NCI-H345 treated with DMSO at 0.1 percent for 48 hours (cell line): ENCODE results near the gene SCN9A.
"Not testable (repeated sequence)": the region's sequence is repeated elsewhere in the genome, so short reads cannot be mapped to it uniquely, and the experiment has no call there.

Experiments used
- DNase-seq: peaks from one replicate; lab custom pipeline; 2025; ENCODE audit not compliant: unreplicated experiment; lab: John Stamatoyannopoulos, UW

The SCN9A gene

DNA sequence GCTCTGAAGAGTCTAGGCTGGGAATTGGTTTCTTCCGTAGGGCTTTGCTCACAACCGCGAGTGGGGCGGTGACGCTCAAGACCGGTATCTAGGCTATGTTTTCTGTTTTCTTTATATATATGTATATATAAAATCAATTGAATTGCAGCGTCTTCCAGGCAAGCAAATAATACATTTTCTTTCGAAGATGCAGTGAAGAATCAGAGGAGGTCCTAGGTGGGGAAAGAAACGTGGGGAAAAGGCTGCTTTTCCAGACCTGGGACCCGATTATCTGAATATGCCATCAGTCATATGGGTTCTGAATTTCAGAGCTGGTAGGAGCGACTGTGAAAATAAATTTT is 714 bp upstream of the SCN9A start:
- no peak for DNase-seq

DNA sequence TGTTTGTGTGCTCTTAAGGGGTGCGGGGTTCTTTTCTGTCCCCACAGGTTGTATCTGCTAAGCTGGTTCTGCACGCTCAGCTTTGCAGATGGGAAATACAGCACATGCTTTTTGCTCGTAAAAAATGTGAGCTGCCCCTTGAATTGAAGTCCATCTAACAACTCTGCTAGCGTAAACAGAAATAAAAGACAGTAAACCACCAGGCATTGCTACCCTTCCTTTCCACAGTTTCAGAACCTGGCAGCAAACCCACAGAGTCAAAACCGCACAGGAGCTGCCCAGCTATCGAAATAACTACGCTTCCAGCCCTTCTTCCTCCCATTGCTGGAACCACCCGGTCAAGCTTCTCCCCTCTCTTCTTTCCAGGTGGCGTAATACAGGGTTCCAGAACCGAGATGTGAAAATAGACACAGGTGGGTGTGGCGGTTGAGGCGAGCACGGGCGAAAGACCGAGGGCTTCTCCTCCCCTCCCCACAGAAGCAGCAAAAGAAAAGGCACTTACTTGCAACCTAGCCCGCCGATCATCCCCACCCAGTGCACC is 479 bp downstream of the SCN9A start:
- DNase-seq: no peak

DNA sequence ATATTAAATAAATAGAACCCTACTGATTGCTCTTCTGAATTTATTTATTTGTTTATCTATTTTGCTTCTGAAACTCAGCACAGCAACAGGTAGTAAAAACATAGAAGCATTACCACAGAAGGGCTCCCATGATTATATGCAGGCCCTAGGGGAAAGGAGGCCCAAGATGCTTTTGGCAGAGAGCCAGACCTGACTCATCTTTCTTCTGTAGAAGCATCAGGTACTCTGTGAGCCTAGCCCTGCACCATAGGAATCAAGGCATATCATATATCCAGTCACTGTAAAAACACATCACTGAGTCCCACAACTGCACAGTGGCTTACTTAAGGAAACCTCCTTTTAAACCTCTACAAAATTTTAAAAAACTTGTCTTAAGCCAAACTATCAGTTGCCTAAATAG is 1.8 kb downstream of the SCN9A start:
- peak; percentile 87 for DNase-seq

DNA sequence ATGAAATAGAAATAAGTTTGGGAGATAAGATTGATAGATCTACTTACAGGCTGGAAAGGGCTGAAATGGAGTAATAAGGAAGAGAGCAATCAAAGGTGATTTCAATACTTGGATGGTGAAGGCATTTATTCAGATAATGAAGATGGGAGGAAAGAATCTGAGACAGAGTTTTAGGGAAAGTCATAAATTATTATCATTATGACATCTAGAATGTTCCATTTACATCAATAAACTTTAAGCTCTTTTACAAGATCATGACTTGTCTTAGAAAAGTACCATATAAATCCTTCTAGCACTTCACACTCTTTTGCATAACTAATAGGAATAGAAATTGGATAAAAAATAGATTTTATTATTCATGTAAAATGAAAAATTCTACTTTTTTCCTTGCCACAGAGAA is 2.2 kb downstream of the SCN9A start:
- no peak for DNase-seq

DNA sequence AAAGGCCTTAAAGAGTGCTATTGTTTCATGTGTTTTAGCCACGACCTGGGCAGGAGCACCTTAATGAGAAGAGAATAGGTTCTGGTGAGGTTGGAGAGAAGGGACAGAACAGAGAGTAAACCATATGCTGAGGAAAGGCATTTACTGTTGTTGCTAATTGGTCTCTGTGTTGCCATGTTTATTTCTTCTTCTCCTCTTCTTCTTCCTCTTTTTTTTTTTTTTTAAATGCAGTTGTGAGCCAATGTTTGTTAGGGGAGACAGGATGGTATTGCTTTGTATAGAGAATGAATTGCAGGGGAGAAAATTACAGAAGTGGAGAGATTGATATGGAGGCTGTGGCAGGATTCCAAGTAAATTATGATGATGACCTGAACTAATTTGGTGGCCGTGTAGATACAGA is 2.6 kb downstream of the SCN9A start:
- DNase-seq: no peak

DNA sequence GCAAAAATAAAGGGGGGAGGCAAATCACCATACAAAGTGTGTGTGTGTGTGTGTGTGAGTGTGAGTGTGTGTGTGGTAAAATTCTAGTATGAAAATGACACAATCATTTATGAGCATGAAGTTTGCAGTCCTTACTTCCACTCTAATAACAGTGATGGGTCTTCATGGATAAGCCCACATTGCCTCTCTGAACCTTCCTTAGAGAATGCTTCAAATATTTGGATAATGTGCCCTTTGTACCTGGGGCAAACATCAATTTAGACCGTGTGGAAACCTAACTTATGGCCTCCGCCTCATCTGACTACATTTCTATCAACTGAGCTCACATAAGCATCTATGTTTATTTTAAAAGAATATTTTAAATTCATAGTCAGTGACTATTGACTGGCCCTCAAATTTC is 3.7 kb downstream of the SCN9A start:
- no peak for DNase-seq

DNA sequence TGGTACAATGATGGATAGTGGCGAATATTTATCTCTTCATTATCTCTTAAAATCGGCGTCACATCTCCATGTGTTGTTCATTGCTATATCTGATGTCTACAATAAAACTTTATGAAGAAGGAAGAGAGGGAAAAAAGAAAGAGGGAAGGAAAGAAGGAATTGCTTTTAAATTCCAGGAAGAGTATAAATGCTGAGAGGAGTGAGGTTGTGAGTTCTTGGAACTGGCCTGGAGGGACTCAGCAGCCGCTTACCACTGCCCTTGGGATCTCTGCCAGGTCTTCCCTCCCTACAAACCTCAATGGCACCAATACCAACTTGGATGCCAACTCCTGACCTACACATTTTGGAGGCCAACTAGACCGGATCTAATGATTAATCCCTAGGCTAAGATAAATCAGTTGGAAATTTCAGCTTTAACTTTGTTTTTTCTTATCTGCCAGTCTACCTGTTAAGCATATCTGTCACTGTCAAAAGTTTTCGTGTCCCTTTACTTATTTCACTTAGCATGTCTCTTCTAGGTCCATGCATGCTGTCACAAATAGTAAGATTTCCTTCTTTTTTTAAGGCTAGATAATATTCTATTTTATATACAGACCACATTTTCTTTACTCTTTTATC is 9.8 kb downstream of the SCN9A start:
- DNase-seq: no peak

DNA sequence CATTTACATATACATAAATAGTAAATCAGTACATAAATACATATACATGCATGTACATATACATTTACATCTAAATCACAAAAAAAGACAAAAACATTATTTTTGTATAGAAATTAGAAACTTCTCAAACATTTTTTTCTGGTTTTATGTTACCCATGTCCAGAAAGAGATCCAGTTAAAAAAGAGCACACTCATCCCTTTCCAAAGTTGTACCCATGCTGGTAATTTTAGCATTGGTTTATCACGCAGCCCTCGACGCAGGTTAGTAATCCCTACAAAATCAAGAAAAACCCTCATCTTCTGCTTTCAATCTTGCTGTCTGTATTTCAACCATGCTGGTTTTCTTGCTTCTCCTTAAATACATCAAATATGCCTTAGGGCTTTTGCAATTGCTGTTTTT is 10.5 kb downstream of the SCN9A start:
- DNase-seq: no peak

DNA sequence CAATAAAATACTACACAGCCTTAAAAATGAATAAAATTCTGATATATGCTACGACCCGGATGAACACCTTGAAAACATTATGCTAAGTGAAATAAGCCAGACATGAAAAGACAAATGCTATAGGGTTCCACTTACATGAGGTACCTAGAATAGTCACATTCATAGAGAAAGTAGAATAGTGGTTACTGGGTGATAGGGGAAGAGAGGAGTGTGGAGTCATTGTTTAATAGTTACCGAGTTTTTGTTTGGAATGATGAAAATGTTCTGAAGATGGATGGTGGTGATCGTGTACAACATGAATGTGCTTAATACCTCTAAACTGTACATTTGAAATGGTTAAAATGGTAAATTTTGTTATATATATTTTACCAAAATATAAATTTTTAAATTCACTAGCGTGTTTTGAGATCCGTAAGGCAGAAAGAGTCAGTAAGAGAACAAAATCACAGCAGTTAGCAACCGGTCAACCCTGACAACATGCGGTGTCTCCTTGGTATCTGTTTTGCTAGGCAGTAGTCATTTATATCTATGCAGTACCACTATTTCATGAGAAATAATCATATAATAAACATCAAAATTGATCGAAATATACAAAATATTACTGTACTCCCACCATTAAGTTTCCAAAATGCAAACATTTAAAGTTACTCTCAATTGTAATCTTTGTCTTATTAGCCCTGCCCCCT is 11.1 kb downstream of the SCN9A start:
- no peak for DNase-seq

DNA sequence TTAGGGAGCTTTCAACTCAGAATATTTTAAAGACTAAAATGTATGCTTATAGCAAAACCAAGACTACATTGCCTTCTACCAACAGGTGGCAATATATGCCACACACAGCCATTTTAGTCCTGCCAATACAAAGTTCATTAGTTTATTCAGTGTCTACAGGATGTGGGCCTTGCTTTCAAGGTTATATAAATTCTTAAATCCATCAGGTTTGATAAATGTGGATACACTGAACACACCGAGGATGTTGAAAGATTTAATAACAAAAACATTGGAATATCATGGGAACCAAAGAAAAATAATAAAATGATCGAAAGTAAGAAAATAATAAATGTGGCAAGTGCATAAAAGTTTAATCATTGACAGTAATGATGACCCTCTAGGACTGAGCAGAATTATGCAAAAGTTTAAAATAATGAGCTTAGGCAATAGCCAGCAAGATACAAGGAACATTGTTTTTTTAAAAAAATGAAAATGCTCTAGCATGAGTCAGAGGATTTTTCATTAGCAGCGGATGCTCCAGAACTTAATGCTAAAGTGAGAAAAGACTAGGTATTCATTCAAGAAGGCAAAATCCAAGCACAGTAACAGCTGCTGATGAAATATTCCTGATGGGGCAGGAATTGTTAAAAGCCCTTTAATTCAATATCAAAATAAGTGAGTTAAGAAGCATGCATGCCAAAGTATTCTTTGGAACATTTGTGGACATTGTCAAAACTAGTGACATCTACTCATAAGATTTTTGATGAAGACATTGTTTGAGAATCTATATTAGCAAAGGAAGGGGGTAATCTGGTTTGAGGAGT is 14.2 kb downstream of the SCN9A start:
- peak; percentile 10 for DNase-seq

DNA sequence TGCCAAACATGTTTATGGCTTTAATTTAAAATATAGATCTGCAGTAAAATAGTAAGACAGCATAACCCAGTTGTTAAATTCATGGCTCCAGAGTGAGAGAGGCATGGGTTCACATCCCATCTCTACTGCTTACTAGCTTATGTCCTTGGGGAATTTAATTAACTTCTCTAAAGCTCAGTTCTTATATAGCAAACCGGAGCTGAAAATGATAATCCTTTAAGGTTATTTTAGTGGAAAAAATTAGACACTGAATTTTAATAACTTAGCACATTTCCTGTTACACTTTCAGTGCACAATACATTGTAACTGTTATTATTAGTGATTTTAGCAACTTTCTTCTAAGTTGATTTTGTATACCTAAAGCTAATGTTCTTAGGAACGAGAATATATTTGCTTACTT is 14.8 kb downstream of the SCN9A start:
- DNase-seq: no peak

DNA sequence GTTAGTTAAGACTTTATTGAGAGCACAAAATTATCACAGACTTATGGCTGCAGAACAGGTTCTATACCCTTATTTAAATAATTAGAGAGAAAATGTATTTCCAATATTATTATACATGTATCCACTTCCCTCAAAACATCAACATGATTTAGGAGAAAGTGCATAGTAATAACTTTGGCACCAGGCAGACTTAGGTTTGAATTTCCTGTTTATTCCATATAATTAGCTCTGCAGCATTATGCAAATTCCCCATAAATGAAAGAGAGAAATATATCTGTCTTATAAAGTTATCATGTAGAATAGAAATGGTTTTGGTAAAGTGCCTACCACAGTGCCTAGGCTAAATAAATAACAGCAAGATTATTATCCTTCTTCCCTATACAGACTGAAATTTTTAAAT is 15.3 kb downstream of the SCN9A start:
- DNase-seq: no peak

DNA sequence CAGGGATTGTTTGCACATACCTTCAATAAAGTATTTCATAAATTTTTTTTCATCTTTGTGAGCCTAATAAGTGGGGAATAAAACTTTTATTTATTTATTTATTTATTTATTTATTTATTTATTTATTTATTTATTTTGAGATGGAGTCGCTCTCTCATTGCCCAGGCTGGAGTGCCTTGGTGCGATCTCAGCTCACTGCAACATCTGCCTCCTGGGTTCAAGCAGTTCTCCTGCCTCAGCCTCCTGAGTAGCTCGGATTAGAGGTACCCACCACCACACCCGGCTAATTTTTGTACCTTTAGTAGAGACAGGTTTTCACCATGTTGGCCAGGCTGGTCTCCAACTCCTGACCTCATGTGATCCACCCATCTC is 17.8 kb downstream of the SCN9A start:
- not testable (repeated sequence) for DNase-seq

DNA sequence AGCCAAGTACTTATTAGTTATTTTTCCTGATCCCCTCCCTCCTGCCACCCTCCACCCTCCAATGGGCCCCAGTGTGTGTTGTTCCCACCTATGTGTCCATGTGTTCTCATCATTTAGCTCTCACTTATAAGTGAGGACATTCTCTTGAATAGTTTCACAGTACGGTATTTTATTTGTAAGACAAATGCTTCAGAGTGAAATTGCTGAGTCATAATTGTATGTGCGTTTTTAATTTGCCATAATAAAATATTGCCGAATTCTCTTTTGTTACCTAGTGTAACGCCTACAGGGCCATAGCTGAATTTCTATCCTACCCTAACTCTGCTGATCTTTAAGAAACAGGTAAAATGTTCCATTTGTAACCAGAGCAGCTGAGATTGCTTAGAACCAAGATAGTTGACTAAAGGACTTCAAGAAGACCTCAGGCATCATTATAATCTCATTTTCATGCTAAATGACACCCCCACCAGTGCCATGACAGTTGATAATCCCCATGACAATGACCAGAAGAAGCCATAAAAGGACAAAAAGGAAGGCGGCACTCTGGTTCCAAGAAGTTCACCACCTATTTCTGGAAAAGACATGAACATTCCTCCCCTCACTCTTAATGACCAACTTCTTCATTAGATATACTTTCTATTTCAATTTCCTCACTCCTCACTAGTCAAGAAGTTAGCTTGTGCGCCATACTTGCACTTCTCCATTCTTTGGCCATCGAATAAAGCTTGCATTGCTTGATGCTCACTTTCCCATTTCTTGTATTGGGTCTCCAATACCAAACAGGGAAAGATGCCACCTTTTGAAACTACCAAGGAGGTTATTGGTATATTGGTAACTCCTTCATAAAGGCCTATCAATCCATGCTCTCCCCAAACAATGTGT is 18.4 kb downstream of the SCN9A start:
- DNase-seq: no peak

DNA sequence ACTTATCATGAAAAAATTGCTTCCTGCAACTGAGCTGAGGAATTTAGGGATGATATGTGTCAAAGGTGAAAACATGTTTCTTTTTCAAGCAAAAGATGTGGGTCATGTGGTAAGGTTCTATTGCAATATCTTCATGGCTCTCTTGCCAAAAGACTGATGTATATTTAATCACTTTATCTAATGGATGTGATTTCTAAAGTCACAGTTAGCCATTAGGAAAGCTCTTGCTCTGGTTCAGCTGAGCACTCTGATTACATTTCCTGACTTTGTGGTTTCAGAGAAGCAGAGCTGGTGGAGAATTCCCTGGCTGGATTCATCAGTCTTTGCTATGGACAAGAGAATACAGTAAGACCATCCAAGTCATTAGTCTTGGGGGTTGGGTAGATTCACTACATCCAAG is 24.4 kb downstream of the SCN9A start:
- no peak for DNase-seq

DNA sequence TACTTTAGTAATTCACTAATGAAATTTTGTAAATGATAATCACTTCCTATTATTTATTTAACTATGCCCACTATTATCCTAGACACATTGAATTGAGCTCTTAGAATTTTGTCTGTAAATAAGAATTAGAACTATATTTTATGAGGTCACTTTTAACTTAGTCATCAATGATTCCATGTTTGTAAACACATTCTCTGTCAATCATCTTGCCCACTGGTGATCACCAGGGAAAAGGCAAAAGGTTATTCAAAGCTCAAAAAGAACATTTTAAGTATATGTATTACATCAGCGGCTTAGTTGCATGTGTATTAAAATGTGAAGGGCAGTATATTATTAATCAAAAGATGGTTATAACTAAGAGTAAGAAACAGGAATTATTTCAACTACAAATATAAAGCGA is 25.2 kb downstream of the SCN9A start:
- DNase-seq: no peak

DNA sequence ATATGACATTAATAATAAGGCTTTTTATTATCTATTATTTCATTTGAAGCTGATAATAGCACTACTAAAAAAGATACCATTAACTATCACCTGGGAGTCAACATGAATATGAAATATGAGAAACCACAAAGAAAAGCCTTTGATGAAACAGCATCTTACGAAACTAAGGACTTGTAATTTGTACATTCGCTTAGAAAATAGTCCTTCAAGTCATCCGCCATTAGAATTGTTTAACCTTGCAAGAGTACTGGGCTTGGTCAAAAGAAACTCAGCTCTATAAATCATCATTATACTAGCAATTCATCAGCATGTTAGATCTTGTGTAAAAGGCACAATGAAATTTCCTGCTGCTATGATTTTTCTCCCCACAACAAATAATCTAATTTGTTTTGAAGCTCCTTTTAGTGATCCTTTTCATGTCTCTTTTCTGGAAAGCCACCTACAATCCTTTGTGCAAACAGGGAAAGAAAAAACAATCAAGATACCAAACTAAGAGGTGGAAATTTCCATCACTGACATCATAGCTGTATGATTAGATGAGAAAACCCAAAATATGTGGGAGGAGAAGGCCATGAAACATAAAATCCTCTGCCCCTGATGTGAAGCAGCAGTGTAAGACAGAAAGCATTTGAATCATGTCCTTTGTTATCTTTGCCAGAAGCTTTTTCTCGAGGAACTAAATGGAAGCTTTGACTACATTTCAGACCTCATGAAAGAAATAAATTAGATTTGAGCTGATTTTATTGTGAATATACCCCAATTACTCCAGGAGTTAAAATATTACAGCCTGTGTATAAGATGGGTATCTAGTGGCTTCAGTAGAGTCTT is 31.2 kb downstream of the SCN9A start:
- DNase-seq: no peak

DNA sequence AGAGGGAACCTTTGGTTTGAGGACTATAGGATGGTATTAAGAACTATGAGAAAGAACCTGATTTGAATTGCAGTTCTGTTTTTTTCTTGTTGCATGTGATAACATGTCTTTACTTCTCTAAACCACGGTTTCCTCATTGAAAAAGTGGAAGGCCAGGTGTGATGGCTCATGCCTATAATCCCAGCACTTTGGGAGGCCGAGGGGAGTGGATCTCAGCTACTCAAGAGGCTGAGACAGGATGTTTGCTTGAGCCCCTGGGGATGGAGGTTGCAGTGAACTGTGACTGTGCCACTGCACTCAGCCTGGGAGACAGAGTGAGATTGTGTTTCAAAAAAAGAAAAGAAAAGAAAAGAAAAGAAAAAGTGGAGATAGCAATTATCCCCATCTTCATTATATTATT is 32.3 kb downstream of the SCN9A start:
- DNase-seq: peak; percentile 63

DNA sequence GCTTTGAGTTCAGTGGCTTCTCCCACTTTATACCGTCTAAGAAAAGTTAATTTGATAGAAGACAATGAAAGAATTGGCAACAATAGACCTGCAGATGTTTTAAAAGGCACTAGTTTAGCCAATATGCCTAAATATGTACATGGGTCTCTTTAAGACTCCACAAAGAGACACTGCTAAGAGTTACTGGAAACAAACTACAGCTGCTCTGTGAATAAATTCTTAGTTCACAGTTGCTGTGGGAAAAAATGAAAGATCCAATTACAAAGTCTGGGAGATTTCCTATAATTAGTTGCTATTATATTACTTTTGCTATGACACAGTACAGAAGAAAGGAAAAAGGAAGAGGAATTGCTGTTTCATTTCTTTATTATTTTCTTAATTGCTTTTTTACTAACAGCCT is 34.3 kb downstream of the SCN9A start:
- DNase-seq: no peak

DNA sequence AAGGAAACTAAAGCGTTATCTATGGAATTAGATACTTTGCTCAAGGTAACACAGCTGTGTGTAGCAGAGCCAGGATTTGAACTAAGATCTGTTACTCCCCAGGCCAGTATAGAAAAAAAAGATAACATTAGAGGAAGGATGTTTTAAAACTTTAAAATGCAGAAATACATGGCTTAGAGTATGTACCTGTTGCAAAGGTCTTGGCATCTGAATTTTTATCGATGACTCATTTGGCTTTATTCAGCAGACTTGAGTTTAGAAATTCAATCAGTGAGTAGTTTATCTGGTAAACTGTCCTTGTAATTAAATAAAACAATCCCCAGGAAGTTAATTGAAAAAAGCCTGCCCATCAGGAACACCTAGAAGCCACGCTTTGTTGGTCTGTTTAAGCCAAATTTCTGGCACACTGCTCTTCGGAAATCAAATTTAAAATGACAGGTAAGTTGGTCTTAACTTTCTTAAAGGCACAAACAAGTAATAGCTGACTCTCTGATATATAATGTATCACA is 36.9 kb downstream of the SCN9A start:
- DNase-seq: no peak
